ENCODE results near the gene NOTCH1.

The NOTCH1 gene

GRCh38 chr9:136487672-136488071, 58.2 kb downstream of the NOTCH1 start:
- H3K27ac ChIP-seq (ENCODE audit: extremely low read depth, low read depth, low read length): no peak overlapping the region
- no peak overlapping the region for H3K4me3 ChIP-seq (ENCODE audit: low read depth, low read length)
- no peaks in the 10 kb centered on the region for H3K36me3 ChIP-seq (ENCODE audit: control insufficient read depth in 2 of 2, insufficient read depth in 1 of 2, low read length in 2 of 2)
- TF ChIP-seq ZNF747 (tag by site-specific recombination; IDR thresholded peaks at IDR 0.05): no peak
- no peak for TF ChIP-seq YY2 (tag by site-specific recombination; IDR thresholded peaks at IDR 0.05)
- TF ChIP-seq, protein P1, sequence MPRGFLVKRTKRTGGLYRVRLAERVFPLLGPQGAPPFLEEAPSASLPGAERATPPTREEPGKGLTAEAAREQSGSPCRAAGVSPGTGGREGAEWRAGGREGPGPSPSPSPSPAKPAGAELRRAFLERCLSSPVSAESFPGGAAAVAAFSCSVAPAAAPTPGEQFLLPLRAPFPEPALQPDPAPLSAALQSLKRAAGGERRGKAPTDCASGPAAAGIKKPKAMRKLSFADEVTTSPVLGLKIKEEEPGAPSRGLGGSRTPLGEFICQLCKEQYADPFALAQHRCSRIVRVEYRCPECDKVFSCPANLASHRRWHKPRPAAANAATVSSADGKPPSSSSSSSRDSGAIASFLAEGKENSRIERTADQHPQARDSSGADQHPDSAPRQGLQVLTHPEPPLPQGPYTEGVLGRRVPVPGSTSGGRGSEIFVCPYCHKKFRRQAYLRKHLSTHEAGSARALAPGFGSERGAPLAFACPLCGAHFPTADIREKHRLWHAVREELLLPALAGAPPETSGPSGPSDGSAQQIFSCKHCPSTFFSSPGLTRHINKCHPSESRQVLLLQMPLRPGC (tag by site-specific recombination; IDR thresholded peaks at IDR 0.05): no peak
- no peak for TF ChIP-seq ZNF239 (tag by site-specific recombination; IDR thresholded peaks at IDR 0.05)
- TF ChIP-seq ZNF133 (tag by site-specific recombination; IDR thresholded peaks at IDR 0.05): no peak
- TF ChIP-seq ZNF830 (tag by site-specific recombination; IDR thresholded peaks at IDR 0.05; ENCODE audit: low read depth): no peak
- TF ChIP-seq FEZF1 (tag by site-specific recombination; IDR thresholded peaks at IDR 0.05): no peak
- TF ChIP-seq ZNF248 (tag by site-specific recombination; IDR thresholded peaks at IDR 0.05): no peak
- TF ChIP-seq MYNN (tag by site-specific recombination; IDR thresholded peaks at IDR 0.05; ENCODE audit: borderline replicate concordance): no peak
- TF ChIP-seq ZNF837 (tag by site-specific recombination; IDR thresholded peaks at IDR 0.05): no peak
- no peaks in the 10 kb centered on the region; the same call in 1 of the 2 replicates for H3K4me1 ChIP-seq (ENCODE audit: control insufficient read depth, insufficient read depth, low read length)
- no peaks in the 10 kb centered on the region for H3K9me3 ChIP-seq (ENCODE audit: control insufficient read depth, insufficient read depth, low read depth, low read length)
- CTCF ChIA-PET: interaction anchor here (0.6 to 9.1 kb wide), 30 partner anchors 9 to 218 kb away, joined by 3 to 360 read pairs (median 5); no protein-coding TSS in a partner anchor
- POLR2A ChIA-PET: interaction anchor here (0.5 to 2.5 kb wide), 3 partner anchors 11 to 663 kb away, joined by 3 to 7 read pairs (median 6); no protein-coding TSS in a partner anchor

GRCh38 chr9:136486823-136487620, 58.8 kb downstream of the NOTCH1 start:
- no peak overlapping the region for H3K4me3 ChIP-seq (ENCODE audit: low read depth, low read length)
- H3K4me1 ChIP-seq (ENCODE audit: control insufficient read depth, insufficient read depth, low read length): no peaks in the 10 kb centered on the region; the same call in 1 of the 2 replicates
- POLR2A ChIA-PET: interaction anchor here (1.0 to 2.5 kb wide), 3 partner anchors 10 to 138 kb away, joined by 3 to 6 read pairs (median 4); no protein-coding TSS in a partner anchor
- TF ChIP-seq, protein P2, sequence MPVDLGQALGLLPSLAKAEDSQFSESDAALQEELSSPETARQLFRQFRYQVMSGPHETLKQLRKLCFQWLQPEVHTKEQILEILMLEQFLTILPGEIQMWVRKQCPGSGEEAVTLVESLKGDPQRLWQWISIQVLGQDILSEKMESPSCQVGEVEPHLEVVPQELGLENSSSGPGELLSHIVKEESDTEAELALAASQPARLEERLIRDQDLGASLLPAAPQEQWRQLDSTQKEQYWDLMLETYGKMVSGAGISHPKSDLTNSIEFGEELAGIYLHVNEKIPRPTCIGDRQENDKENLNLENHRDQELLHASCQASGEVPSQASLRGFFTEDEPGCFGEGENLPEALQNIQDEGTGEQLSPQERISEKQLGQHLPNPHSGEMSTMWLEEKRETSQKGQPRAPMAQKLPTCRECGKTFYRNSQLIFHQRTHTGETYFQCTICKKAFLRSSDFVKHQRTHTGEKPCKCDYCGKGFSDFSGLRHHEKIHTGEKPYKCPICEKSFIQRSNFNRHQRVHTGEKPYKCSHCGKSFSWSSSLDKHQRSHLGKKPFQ (tag by site-specific recombination; IDR thresholded peaks at IDR 0.05): no peak
- no peak for TF ChIP-seq HOXD13 (CRISPR knock-in tag; IDR thresholded peaks at IDR 0.05; ENCODE audit: borderline replicate concordance)
- no peak for TF ChIP-seq ZNF426 (tag by site-specific recombination; IDR thresholded peaks at IDR 0.05)
- no peak for TF ChIP-seq GLIS1 (tag by site-specific recombination; IDR thresholded peaks at IDR 0.05)
- no peak for TF ChIP-seq ZNF664 (tag by site-specific recombination; IDR thresholded peaks at IDR 0.05)
- no peak for TF ChIP-seq KLF1 (tag by site-specific recombination; IDR thresholded peaks at IDR 0.05)
- TF ChIP-seq ZNF214 (tag by site-specific recombination; IDR thresholded peaks at IDR 0.05; ENCODE audit: borderline replicate concordance): no peak
- TF ChIP-seq YY1 (tag by site-specific recombination; IDR thresholded peaks at IDR 0.05): no peak
- no peak for TF ChIP-seq ZNF76 (tag by site-specific recombination; IDR thresholded peaks at IDR 0.05; ENCODE audit: borderline replicate concordance, low read depth)
- no peak for TF ChIP-seq ZEB2 (tag by site-specific recombination; IDR thresholded peaks at IDR 0.05)
- TF ChIP-seq KLF16 (tag by site-specific recombination; IDR thresholded peaks at IDR 0.05): no peak
- TF ChIP-seq ZNF580 (tag by site-specific recombination; IDR thresholded peaks at IDR 0.05): no peak
- no peak for TF ChIP-seq ZNF768 (tag by site-specific recombination; IDR thresholded peaks at IDR 0.05)
- no peak for TF ChIP-seq ZFP3 (tag by site-specific recombination; IDR thresholded peaks at IDR 0.05; ENCODE audit: low read depth)
- no peak for TF ChIP-seq ZNF670 (tag by site-specific recombination; IDR thresholded peaks at IDR 0.05; ENCODE audit: low read depth)
- no peak for TF ChIP-seq ZNF404 (tag by site-specific recombination; IDR thresholded peaks at IDR 0.05)
- no peak for TF ChIP-seq ZNF155 (tag by site-specific recombination; IDR thresholded peaks at IDR 0.05)
- TF ChIP-seq IKZF3 (tag by site-specific recombination; IDR thresholded peaks at IDR 0.05): no peak
- TF ChIP-seq ZNF629 (tag by site-specific recombination; IDR thresholded peaks at IDR 0.05): no peak
- no peak for TF ChIP-seq ZNF335 (tag by site-specific recombination; conservative IDR thresholded peaks at IDR 0.05)
- no peak overlapping the region for H3K27ac ChIP-seq (ENCODE audit: extremely low read depth, low read depth, low read length)
- H3K36me3 ChIP-seq (ENCODE audit: control insufficient read depth in 2 of 2, insufficient read depth in 1 of 2, low read length in 2 of 2): no peaks in the 10 kb centered on the region
- H3K9me3 ChIP-seq (ENCODE audit: control insufficient read depth, insufficient read depth, low read depth, low read length): no peaks in the 10 kb centered on the region
- CTCF ChIA-PET: interaction anchor here (0.6 to 9.1 kb wide), 20 partner anchors 8 to 185 kb away, joined by 3 to 360 read pairs (median 6); no protein-coding TSS in a partner anchor
